Activated naive CD8-positive, alpha-beta T cell treated with anti-CD3 and anti-CD28 coated beads, Interleukin-2, amount 10 ng/mL, durations not matched to agents 7 days and 5 days (primary cell): ENCODE measurements around the gene PIWIL4. TPM values are rescaled to one million over a fixed set of nuclear protein-coding genes. Genes with fewer than 3 reads are reported as not detected.
"Not testable (repeated sequence)": the region's sequence is repeated elsewhere in the genome, so short reads cannot be mapped to it uniquely, and the experiment has no call there.

Experiments
- ATAC-seq: fragments of 150-1000 bp; cut with Tn5 transposase; one replicate; pipeline ENCODE4 v1.10.0; 2021; ENCODE audit warnings: low read depth, moderate library complexity
- POLR2A ChIA-PET: fragments of 350-600 bp; sonication (Branson Sonifier 250); formaldehyde crosslinking; loops from one replicate; lab custom pipeline; 2021; ENCODE audit warnings: antibody characterized with exemption; lab: Charles Lee
- DNase-seq: peaks from one replicate; pipeline ENCODE4 v3.0.0; 2021
- H3K27ac Mint-ChIP-seq: one replicate; pipeline ENCODE4 v1.8.0; 2022; ENCODE audit warnings: mild to moderate bottlenecking, mixed read lengths
- H3K27me3 Mint-ChIP-seq: one replicate; pipeline ENCODE4 v1.8.0; 2022; ENCODE audit warnings: mild to moderate bottlenecking, moderate library complexity, mixed read lengths
- H3K36me3 Mint-ChIP-seq: one replicate; pipeline ENCODE4 v1.8.0; 2021; ENCODE audit warnings: mild to moderate bottlenecking, mixed read lengths
- H3K4me1 Mint-ChIP-seq: one replicate; pipeline ENCODE4 v1.8.0; 2021; ENCODE audit warnings: mixed read lengths
- H3K4me3 Mint-ChIP-seq: one replicate; pipeline ENCODE4 v1.8.0; 2022; ENCODE audit warnings: mild to moderate bottlenecking, moderate library complexity, mixed read lengths
- H3K9me3 Mint-ChIP-seq: one replicate; pipeline ENCODE4 v1.8.0; 2021; ENCODE audit warnings: mixed read lengths
- total RNA-seq, 2 experiments: library from RNA; stranded (reverse); gene quantifications; one replicate each; pipeline ENCODE4 v1.2.3, GENCODE V29; 2021

Gene PIWIL4
- total RNA-seq, 2 experiments from 2014 or later, result 1.1 to 1.5 TPM

GRCh38 chr11:94639901-94640721 is 72.9 kb downstream of the PIWIL4 start:
- Mint-ChIP-seq H3K27me3 (peaks cover 2% of the 10 kb centered on the region), H3K4me1 (peaks cover 6% of the 10 kb centered on the region), H3K27ac (no peak overlapping the region), H3K36me3 (peaks cover 2% of the 10 kb centered on the region), H3K4me3 (no peak overlapping the region), H3K9me3 (no peaks in the 10 kb centered on the region)
- POLR2A ChIA-PET, result no interaction called here
- no peak for DNase-seq
- no peak for ATAC-seq

DNA sequence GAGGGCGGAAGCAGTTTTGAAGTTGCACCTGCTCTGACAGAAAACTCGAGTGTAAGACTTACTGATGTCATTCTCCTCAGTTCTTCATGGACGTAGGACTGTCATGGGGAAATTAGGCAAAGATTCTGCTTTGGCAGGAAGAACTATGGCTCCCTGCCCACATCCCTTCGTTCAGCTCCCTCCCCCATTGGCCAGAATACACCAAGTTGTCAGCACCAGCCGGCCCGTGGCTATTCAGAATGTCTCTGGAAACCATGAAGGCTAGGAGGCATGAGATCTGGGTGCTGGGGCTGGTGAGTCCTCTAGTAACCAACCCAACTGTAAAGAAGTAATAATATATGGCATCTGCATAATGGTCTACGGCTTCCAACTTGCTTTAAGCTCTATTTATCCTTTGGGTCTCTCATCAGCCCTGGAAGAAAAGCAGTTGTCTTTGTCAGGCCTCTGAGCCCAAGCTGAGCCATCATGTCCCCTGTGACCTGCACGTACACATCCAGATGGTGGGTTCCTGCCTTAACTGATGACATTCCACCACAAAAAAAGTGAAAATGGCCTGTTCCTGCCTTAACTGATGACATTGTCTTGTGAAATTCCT is 74.1 kb downstream of the PIWIL4 start:
- POLR2A ChIA-PET, result no interaction called here
- Mint-ChIP-seq H3K9me3 (no peaks in the 10 kb centered on the region), H3K36me3 (peaks cover 2% of the 10 kb centered on the region), H3K4me3 (no peak overlapping the region), H3K27me3 (peaks cover 5% of the 10 kb centered on the region), H3K4me1 (peaks cover 6% of the 10 kb centered on the region), H3K27ac (no peak overlapping the region)
- ATAC-seq (no peak), DNase-seq (no peak)

GRCh38 chr11:94643186-94643585 is 76.0 kb downstream of the PIWIL4 start:
- H3K27me3 Mint-ChIP-seq, H3K4me3 Mint-ChIP-seq, ATAC-seq, H3K9me3 Mint-ChIP-seq, POLR2A ChIA-PET, DNase-seq, H3K4me1 Mint-ChIP-seq, H3K27ac Mint-ChIP-seq, H3K36me3 Mint-ChIP-seq: not testable (repeated sequence)

DNA sequence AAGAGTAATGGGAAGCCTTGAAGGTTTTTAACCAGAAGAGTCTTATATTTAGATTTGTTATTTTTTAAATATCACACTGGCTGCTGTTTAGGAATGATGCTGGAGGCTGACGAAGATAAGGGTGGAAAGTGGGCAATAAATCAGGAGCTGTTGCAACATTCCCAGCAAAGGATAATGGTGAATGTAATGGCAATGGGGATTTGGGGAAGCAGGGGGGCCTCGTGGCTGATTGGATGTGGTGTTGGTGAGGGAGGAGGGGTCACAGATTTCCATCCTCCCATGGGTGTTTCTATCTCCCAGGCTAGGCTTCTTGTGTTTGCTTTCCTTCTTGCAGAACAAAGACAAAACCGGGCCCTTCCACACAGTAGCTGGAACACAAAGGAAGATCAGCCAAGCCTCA is 80.8 kb downstream of the PIWIL4 start:
- POLR2A ChIA-PET, result no interaction called here
- H3K27ac Mint-ChIP-seq, result no peak overlapping the region
- DNase-seq (no peak), ATAC-seq (no peak)
- H3K4me3 Mint-ChIP-seq, result no peak overlapping the region
- no peaks in the 10 kb centered on the region for H3K36me3 Mint-ChIP-seq
- no peaks in the 10 kb centered on the region for H3K9me3 Mint-ChIP-seq
- H3K27me3 Mint-ChIP-seq, result peaks cover 9% of the 10 kb centered on the region
- no peaks in the 10 kb centered on the region for H3K4me1 Mint-ChIP-seq

- Mint-ChIP-seq H3K4me1 (no peaks in the 10 kb centered on the region), H3K9me3 (no peaks in the 10 kb centered on the region), H3K4me3 (no peak overlapping the region), H3K36me3 (no peaks in the 10 kb centered on the region), H3K27me3 (peaks cover 9% of the 10 kb centered on the region), H3K27ac (no peak overlapping the region)
- POLR2A ChIA-PET, result no interaction called here
- ATAC-seq, result no peak
- no peak for DNase-seq
Observed at GRCh38 chr11:94648789-94649188, 81.6 kb downstream of the PIWIL4 start.

- DNase-seq, result no peak
- Mint-ChIP-seq H3K4me3 (no peak overlapping the region), H3K27me3 (peaks cover 9% of the 10 kb centered on the region), H3K9me3 (no peaks in the 10 kb centered on the region), H3K36me3 (no peaks in the 10 kb centered on the region), H3K27ac (no peak overlapping the region), H3K4me1 (no peaks in the 10 kb centered on the region)
- ATAC-seq, result no peak
- POLR2A ChIA-PET, result no interaction called here
Observed at GRCh38 chr11:94649254-94649653, 82.1 kb downstream of the PIWIL4 start.

- Mint-ChIP-seq H3K27ac (no peak overlapping the region), H3K36me3 (no peaks in the 10 kb centered on the region), H3K9me3 (no peaks in the 10 kb centered on the region), H3K4me1 (no peaks in the 10 kb centered on the region), H3K4me3 (no peak overlapping the region), H3K27me3 (peaks cover 9% of the 10 kb centered on the region)
- ATAC-seq (no peak), DNase-seq (no peak)
- POLR2A ChIA-PET, result no interaction called here
Observed at GRCh38 chr11:94649964-94650623, 82.9 kb downstream of the PIWIL4 start.

DNA sequence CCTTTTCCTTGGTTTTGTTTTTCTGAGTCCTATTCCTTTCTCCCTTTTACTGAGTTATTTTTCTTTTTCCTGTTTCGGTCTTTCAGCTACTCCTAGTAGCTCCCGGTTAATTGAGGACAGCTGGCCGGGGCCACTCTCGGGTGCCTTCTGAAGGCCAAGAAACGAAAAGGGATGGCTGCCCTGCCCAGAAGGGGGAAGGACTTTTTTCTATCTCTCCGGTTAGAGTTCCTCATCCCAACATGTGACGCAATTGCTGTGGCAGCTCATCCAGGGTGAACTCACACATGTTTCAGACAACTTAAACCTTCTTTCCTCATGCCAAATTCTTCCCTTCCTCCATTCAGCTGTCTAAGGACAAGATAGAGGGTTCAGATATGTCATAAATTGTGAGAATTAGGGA is 83.6 kb downstream of the PIWIL4 start:
- peaks cover 8% of the 10 kb centered on the region for H3K27me3 Mint-ChIP-seq
- no peak overlapping the region for H3K4me3 Mint-ChIP-seq
- H3K36me3 Mint-ChIP-seq, result no peaks in the 10 kb centered on the region
- POLR2A ChIA-PET, result no interaction called here
- DNase-seq, result no peak
- no peaks in the 10 kb centered on the region for H3K4me1 Mint-ChIP-seq
- H3K27ac Mint-ChIP-seq, result no peak overlapping the region
- no peaks in the 10 kb centered on the region for H3K9me3 Mint-ChIP-seq
- ATAC-seq, result no peak

- ATAC-seq (no peak), DNase-seq (no peak)
- H3K4me3 Mint-ChIP-seq, result no peak overlapping the region
- no peaks in the 10 kb centered on the region for H3K4me1 Mint-ChIP-seq
- no peaks in the 10 kb centered on the region for H3K36me3 Mint-ChIP-seq
- POLR2A ChIA-PET, result no interaction called here
- H3K9me3 Mint-ChIP-seq, result no peaks in the 10 kb centered on the region
- no peak overlapping the region for H3K27ac Mint-ChIP-seq
- H3K27me3 Mint-ChIP-seq, result peaks cover 19% of the 10 kb centered on the region
Observed at GRCh38 chr11:94652735-94653284, 85.6 kb downstream of the PIWIL4 start.

DNA sequence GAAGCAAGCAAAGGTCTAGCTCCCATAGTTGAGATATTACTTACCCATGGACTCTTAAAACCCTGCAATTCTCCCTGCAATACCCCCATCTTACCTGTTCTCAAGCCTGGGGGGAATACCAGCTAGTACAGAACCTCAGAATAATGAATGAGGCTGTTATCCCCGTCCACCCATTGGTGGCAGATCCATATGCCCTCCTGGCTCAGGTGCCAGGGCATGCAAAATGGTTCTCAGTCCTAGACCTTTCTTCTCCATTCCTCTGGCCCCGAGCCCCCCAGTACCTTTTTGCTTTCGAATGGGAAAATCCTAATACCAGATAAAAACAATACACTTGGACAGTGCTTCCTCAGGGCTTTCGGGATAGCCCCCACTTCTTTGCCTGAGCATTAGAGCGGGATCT is 86.4 kb downstream of the PIWIL4 start:
- Mint-ChIP-seq H3K36me3 (no peaks in the 10 kb centered on the region), H3K9me3 (no peaks in the 10 kb centered on the region), H3K4me3 (no peak overlapping the region), H3K4me1 (no peaks in the 10 kb centered on the region), H3K27me3 (peaks cover 19% of the 10 kb centered on the region), H3K27ac (no peak overlapping the region)
- DNase-seq, result no peak
- POLR2A ChIA-PET, result no interaction called here
- ATAC-seq, result no peak

GRCh38 chr11:94654201-94654600 is 87.0 kb downstream of the PIWIL4 start:
- H3K9me3 Mint-ChIP-seq, result no peaks in the 10 kb centered on the region
- peaks cover 20% of the 10 kb centered on the region for H3K27me3 Mint-ChIP-seq
- no peak overlapping the region for H3K27ac Mint-ChIP-seq
- ATAC-seq, result no peak
- H3K4me1 Mint-ChIP-seq, result no peaks in the 10 kb centered on the region
- H3K36me3 Mint-ChIP-seq, result no peaks in the 10 kb centered on the region
- DNase-seq, result no peak
- POLR2A ChIA-PET, result no interaction called here
- H3K4me3 Mint-ChIP-seq, result no peak overlapping the region

GRCh38 chr11:94655291-94655690 is 88.1 kb downstream of the PIWIL4 start:
- Mint-ChIP-seq H3K9me3 (no peaks in the 10 kb centered on the region), H3K36me3 (no peaks in the 10 kb centered on the region), H3K4me3 (no peak overlapping the region), H3K27ac (no peak overlapping the region), H3K4me1 (no peaks in the 10 kb centered on the region), H3K27me3 (peaks cover 29% of the 10 kb centered on the region)
- POLR2A ChIA-PET, result no interaction called here
- no peak for ATAC-seq
- no peak for DNase-seq

DNA sequence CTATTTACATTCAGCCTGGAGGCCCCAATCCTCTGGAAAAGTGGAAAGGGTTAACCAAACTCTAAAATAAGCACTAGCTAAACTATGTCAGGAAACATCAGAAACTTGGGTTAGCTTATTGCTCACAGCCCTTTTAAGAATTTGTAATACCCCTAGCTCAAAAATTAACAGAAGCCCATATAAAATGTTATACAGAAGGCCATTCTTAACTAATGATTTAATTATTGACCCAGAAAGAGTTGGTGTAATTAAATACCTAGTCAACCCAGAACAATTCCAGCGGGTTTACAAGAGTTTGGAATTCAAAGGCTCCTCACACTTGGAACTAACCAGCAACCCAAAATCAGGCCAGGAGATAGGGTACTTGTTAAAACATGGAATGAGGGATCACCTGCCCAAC is 88.8 kb downstream of the PIWIL4 start:
- Mint-ChIP-seq H3K27ac (no peak overlapping the region), H3K4me1 (no peaks in the 10 kb centered on the region), H3K4me3 (no peak overlapping the region), H3K27me3 (peaks cover 33% of the 10 kb centered on the region), H3K36me3 (no peaks in the 10 kb centered on the region), H3K9me3 (no peaks in the 10 kb centered on the region)
- DNase-seq (no peak), ATAC-seq (no peak)
- POLR2A ChIA-PET, result no interaction called here
